Measurements from ENCODE around the gene HOXB2. TPM values are rescaled to one million over a fixed set of nuclear protein-coding genes. Genes with fewer than 3 reads are reported as not detected.

Gene HOXB2
- polyA plus RNA-seq, 1 donor = 13.2 TPM

DNA sequence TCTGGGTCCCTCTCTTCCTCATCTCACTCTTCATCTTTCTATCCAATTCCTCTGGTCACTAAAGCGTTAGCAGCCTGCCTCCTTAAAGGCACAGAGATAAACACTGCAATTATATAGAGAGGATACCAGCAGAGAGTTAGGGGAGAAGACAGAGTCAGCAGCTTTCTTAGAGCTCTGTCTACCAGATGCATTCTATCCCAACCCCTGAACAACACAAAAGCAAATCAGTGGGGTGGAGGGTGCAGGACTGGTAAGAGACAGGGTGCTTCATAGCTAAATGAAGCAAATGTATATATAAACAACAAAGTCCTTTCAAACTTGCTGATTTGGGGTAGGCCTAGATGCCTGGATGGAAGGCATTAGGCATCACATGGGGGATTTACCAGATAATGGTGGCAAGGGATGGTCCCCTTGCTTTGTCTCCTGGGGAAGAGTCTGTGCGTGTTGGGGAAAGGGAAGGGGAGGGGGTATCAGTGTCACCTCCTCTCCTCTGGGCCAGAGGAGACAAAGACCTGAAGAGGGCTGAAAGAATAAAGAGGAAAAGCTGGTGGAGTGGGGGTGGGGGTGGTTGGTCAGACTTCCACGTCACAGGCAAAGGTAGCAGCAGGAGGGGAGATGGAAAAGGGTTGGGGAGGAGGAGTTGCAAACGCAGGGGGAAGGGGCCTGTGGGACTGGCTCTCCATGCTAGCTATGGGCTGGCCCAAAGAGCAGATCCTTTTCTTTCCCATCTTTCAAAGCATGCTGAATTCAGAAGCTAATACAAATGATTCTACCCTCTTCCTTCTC lies 21.2 kb upstream of the HOXB2 start:
- no peak for DNase-seq (ENCODE audit: low read depth)

DNA sequence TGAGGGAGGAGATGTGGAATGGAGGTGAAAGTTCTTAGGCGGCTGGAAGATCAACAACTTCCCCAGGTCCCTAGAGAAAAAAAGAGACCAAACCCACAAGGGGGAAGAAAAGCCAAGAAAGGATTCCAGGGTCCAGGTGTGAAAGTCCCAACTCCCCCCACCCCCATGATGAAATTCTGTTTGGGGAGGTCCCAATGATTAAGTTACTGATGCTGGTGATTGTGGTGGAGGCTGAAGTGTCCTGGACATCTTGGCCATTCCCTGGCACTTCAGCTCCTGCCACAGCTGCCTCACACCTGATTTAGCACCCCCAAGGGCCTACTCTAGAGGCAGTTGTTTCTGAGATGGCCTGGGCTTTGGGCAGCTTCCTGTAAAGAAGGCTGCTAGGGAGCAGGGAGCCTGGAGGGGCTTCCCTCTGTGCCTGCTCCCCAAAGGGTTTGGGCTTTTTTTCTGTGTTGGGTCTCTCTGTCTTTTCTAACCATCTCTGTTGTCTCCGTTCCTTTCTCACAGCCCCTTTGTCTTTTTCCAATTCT lies 20.2 kb upstream of the HOXB2 start:
- DNase-seq (ENCODE audit: low read depth) = no peak

DNA sequence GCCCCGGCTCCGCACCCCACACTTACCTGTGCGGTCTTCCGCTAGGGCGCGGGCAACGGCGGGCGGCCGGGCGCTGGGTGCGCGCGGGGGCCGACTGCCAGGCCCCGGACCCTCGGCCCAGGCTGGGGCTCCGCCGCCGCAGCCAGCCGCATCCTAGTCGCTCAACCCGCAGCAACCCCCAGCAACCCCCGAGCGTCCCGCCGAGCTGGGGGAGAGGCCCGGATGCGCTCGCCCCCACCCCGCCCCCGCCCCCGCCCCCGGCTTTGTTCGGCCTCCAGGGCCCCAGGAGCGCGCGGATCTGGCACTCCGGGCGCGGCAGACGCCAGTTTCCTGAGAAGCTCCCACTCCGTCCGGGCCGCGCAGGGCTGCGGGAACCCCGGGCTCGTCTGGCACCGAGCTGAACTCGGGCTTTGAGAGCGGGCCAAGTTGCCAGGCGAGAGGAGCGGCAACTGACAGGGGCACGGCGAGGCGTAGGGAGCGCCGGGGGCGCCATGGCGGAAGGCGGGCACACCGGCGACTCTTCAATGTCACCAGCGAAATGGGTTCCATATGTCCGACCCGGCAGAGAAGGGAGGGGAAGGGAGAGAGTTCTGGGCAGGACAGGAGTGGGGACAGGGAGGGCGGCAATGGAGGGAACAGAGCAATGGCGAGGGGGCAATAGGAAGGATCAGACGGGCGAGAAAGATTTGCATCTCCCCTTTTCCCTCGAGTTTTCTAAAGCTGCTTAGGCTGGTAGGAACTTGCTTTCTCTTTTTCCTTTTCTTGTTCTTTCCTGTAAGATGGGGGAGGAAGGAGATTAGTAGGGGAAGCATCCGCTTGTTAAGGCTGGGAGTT lies 19.5 kb upstream of the HOXB2 start:
- DNase-seq (ENCODE audit: low read depth) = no peak

DNA sequence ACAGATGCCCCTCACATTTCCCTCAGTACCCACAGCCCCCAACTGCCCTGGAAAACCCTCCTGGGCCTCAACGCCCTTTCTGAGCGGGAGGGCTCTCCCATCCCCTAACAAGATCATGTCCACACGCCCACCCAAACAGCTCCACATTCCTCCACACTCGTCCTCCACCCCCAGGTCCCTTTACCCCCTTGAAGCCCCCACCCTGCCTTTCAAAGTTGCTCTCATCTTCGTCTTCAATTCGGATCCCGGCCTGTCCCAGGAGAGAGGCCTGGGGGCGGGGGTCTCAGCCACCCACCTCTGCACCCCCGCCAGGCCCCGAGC lies 18.9 kb upstream of the HOXB2 start:
- DNase-seq (ENCODE audit: low read depth) = no peak

DNA sequence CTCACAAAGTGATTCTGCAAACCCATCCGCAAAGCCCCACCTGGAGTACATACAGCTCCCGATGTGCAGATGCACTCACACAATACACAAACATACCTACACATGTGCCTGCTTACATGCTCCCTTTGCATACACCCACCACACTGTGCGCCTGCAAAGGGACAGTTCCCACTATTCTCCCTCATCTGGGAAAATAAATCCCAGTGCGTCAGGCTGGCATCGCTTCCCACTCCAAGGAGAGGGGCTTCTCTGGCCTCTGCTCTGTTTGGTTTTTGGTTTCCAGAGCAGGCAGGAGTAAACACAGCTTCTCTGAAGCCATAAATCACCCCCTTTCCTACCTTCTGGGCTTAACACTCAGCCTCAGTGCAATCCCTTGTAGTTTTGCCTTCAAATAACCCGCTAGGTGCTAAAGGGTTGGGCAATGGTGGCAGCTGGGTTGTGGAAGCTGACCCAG lies 18.5 kb upstream of the HOXB2 start:
- no peak for DNase-seq (ENCODE audit: low read depth)

DNA sequence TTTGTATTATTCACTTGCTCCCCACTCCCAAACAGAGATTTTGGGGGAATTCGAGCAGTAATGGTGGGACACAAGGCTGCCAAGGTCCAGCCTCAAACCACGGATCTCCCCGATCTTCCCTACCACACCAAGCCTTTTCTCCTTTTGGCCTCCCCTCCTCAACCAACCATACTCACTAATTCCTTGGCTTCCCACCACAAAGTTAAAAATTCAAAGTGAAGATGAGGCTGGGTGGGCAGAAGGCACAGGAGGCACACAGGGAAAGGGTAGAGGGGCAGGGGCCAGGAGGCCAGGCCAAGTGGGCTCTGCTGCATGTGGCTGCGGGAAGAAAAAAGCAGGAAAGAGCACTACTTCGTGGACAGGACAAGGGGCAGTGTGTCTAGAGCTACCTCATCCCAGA lies 18.0 kb upstream of the HOXB2 start:
- DNase-seq (ENCODE audit: low read depth) = no peak

DNA sequence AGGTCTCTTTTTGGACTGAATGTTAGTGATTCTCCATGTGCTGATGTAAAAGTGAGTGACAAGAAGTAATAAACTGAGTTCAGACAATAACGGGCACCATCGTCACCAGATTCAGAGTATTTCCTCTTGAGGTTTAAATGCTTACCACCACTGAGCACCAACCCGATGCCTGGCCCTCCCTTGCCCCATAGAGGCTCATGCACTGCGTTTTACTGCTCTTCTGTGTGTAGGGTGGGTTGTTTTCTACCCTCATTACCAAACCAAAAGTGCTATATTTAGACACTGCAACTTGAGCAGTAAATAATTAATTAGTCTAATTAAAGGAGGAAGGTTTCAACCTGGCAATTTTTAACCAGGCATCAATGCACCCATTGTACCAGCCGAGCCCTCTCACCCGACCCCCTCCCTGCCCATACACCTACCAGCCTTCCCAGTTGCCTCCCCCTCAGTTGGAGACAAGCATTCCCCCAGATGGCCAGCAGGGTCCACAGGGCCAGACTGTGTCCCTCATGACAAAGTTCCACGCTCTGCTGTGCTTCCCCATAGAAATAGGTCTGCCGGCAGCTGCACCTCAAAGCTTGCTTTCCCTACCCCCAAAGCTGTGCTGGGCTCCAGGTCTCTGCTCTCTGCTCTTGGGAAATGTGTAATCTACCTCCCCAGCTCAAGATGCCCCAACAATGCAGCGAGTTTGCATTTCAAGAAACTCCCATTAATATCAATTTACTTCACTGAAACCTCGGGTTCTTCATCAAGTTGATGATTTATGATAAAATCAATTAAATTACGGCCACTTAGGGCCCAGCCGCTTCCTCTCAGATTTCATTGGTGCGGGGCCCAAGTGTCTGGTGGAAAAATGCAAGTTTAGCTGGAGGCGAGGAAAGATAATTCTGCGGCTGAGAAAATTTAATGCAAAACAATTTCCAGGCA lies 17.2 kb upstream of the HOXB2 start:
- no peak for DNase-seq (ENCODE audit: low read depth)

DNA sequence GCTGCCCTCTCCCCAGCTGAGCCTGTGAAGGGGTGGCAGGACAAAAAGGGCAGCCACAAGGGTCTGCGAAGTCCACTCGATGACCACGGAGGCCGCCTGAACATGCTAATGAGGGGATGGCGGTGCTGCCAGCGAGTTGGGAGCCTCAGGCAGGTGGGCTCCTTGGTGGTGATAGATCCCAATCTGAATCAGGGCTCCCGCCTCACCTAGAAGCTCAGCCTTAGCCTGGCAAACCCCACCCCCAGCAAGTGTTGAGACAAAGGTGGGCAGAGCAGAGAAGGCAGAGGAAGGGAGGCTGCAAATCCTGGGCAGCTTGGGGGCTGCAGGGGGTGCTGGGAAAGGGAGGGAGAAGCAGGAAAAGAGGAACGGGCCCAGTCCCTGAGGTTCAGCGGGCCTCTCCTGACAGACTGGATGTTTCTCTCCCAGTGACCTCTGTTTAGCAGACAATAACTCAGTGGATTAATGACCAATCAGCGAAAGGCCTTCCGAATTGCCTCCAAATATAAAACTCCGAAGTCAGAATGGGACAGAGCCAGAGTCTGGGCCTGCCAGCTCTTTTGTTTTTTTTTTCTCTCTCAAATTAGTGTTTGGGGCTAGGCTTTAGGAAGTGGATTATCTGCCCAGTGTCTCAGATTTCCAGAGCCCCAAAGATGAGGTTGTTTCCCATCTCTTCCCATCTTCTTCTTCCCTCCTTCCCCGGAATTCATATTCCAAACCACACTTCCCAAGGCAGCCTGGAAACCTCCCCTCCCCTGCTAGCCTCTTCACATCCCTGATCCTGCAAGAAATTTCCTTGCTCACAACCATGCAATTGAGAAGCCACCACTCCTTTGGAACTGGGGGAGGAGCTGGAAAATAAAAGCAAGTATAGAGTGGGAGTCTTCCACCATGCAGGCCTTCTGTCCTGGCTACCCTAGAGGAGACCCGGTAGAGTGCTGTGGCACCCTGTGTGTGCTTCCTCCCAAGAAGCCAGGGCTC lies 15.2 kb upstream of the HOXB2 start:
- no peak for DNase-seq (ENCODE audit: low read depth)

DNA sequence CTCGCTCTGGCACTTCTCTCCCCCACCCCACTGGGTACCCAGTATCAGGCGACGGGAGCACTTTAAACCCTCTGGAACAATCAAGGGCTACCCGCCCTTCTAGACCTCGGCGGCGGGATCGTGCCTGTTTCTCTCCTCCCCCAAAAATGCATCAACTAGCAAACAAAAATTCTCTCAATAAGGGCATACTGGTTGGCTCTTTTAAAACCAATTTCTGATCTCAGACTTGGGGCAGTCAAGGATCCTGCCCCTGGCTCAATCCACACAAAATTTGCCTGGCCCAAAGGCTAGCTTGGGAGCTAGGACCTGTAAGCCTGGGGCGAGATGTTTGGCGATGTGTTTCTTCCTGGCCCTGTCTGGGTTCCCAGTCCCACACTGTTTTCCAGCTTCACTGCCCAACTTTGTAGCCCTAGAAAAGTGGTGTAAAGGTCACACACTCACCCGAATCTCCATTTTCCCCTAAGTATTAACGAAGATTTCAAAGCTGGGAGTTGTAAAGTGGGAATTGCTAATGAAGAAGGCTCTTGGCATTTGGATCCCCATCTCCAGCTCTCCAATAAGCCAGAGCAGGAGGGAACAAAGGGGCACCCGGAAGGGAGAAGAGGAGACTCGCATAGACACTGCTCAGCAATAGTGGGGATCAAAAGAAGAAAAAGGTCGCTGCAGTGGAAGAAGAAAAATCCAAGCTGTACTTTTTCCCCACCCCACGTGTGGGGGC lies 14.4 kb upstream of the HOXB2 start:
- no peak for DNase-seq (ENCODE audit: low read depth)

DNA sequence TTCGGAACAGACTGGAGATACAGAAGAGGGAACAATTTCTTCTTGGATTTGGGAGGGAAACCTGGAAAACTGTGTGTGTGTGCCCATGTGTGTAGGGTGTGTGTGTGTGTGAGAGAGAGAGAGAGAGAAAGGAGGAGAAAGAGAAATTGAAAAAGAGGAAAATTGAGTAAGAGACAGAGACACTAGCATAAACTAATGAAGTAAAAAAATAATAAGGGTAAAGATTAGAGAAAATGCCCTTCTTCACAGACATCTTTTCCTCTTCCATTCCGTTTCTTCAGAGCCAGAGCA lies 13.9 kb upstream of the HOXB2 start:
- no peak for DNase-seq (ENCODE audit: low read depth)

DNA sequence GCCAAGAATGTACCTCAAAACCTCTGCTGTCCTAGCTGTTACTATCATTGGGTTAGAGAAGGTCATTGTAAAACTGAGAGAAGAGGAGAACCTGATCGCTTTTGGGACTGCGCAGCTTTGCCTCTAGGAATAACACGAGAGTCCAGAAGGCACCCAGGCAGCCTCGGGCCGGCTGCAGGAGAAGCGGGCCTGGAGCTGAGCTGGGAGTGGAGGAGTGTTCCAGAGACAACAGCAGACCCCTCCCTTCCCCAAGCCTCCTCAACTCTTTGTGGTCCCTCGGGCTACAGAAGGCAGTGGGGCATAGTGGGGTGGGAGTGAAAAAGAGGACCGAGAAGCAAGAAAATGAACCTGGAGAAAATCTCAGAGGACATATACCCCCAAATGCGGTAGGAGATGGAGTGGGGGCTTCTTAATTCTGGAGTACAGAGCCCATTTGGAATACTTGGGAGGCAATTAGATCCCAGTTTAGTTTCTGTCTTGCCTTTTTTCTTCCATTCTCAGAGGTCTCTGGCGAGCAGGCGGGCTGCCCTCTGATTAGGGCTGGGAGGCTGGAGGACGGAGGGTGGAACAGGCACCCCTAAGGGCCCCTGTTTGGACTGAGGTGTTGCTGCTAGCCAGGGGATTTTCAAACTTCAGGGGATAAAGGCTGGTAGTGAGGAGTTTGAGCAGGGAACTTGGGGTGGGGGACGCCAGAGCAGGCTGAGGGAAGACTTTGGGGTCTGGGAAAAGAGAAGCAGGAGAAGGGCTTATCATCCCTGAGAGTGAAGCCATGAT lies 13.3 kb upstream of the HOXB2 start:
- DNase-seq (ENCODE audit: low read depth) = no peak

DNA sequence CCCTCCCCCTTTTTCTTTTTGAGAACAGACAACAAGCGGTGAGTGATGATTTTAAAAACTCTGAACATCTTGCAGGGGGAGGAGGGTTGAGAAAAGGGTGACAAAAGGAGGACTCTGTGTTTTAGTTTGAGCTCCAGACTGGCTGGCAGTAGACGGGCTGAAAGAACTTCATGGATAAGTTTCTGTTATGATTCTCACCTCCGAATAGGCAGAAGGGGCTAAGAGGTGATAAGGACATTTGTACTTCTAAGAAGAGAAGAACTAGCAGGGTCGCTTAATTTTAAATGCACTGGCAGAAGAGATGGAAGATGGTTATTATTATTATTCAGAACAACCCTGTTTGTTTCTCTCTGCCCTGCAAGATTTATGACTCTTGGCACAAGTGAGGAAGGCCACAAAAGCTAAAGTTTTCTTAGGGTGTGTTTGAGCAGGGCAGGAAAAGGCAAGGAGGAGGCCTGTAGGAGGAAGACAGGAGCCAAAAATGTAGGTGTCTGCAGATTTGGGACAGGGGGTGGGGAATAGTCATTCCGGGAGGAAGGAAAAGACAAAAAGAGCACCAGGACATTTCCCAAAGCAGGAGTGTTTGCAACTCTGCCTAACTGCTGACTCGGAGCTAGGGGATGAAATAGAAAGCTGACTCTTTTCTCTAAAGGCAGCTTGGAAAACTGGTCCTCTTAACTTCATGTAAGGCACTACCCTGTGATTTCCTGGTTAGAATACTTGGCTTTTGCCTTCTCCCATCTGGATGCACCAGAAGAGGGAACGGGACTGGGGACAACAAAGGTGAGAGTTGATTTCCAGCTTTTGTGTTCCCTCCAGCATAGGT lies 11.9 kb upstream of the HOXB2 start:
- no peak for DNase-seq (ENCODE audit: low read depth)

DNA sequence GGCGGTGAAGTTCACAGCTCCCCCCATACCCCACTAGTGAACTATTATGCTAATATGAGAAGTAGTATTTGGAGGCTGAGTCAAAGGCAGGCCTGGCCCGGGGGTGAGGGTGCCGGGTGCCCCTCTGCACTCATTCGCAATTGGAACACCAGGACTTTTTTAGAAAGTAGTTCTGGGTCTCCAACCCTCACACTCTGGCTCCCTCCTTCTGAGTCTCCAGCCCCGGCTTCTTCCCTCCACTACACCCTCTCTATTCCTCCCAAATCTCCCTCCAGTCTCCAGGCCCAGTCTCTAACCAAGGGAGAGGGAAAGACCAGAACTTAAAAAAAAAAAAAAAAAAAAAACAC lies 11.3 kb upstream of the HOXB2 start:
- DNase-seq (ENCODE audit: low read depth) = no peak

DNA sequence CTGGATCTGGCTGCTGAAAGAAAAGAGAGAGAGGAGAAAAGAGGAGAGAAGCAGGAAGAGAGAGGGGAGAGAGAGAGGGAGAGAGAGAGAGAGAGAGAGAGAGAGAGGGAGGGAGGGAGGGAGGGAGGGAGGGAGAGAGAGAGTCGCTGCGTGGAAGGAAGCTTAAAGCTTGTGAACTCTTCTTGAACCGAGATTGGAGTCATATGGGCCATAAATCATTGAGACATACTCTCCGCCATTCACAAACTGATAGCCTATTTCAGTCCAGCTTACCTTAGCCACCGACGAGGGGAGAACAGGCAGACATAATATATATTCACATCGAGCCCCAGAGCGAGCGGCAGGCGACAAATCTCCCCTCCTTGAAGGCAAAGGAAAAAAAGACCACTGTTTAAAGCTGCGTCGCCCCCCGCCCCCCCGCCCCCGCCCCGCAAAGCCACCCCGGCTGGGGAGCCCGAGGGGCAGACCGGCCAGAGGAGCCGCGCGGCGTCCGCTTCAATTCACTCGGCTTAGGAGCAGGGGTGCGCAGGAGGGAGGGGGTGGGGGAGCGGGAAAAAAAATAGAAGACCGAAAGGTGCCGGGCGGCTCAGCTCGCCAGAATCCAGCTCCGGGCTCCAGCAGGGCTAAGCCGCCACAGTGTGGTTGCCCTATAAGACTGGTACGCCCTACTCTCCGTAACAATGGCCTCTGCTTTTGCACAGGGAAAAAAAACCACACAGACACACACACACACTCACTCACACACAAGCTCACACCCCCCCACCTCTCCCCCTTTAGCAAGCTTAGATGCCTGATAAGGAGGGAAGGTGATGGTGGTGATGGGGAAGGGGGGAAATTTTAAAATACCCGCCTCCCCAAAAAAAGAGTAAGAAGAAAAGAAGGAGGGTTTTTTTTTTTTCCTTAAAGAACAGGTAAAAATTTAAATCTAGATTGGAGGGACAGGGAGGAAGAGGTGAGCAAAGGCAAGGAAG lies 10.6 kb upstream of the HOXB2 start:
- DNase-seq (ENCODE audit: low read depth) = peak; percentile 78

DNA sequence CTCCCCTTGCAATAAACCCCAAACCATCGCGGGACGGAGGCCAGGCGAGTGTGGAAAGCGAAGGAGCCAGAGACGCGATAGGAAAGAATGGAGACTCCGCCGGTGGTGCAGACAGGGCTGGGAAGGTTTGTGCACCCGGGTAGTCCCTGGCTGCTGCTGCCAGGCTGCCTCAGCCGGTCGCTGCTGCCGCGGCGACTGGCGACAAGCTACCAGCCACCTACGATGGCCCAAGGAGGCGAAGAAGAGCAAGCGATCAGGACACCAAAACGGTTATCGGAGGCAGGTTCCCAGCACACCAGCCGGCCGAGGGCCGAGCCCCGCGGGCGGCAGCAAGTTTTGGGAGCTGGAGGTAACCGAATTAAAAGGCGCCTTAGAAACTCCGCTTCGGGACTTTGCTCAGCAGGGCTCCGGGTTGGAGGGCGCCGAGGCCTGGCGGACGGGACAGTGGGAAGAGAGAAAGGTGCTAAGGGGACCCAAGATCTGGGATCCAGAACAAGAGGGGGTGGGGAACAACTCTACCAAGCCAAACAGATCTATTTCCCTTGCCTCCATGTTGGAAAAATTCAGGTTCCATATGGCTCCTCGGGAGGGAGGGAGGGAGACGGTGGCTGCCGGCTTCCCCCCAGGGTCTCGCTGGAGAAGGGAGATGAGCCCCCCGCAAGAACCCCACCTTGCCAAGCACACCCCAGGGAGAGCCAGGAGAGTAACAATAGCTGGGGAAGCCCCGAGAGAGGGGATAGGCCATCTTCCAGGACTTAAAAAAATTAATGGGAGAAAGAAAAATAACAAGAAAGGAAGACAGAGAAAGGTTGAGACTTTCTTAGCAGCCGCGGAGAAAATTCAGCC lies 9.7 kb upstream of the HOXB2 start:
- no peak for DNase-seq (ENCODE audit: low read depth)

DNA sequence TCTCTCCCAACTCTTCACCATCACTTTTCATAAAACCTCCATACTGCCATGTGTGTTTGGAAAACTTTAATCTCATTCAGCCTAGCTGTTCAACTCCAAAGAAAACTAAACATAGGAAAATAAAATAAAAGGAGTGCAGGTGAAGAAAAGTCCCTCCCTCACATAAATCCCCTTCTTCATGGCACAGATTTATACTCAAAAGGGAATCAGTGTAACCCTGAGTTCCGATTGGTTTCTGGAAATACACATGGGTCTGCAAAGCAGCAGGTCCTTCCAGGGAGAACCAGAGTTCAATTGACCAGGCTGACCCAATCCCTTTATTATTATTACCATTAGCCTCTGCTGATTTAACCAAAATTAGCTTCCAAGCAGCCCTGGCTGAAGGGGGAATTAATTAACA lies 8.9 kb upstream of the HOXB2 start:
- no peak for DNase-seq (ENCODE audit: low read depth)

DNA sequence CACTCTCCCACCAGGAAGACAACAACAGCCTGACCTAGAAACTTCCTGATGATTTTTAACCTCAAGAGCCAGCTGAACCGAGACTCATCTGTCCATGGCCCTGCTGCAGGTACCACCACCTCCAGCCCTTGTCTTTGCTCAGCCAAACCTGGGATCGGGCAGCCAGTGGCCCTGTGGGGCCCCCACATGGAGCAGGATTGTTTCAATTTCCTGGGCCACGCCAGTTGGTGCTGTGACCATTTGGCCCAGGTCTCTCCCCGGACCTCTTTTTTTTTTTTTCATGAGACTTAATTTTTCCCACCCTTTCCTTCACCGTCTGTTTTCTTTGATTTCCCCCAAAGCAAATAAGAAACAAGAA lies 8.3 kb upstream of the HOXB2 start:
- no peak for DNase-seq (ENCODE audit: low read depth)

All from forelimb muscle (tissue), 1 donor.